Upper lobe of left lung (tissue), 4 donors: ENCODE results near the gene E2F4.

Source experiments
- CTCF ChIP-seq, 6 experiments: fragments of 450-650 bp in 4 of 6; fragments of 200-600 bp in 2 of 6; sonication (generic) in 2 of 6; IDR thresholded peaks; one replicate each; pipeline ENCODE4 v1.5.1; 2016 to 2019; ENCODE audit warnings: antibody characterized with exemption in 6 of 6
- EP300 ChIP-seq, 4 donors: sonication (generic); formaldehyde crosslinking; IDR thresholded peaks; one replicate each; pipeline ENCODE4 v1.5.1; 2017; ENCODE audit warnings: antibody characterized with exemption in 4 of 4, control low read depth in 2 of 4
- POLR2A ChIP-seq, 4 donors: fragments of 450-650 bp; IDR thresholded peaks; one replicate each; pipeline ENCODE4 v1.5.1; 2016 to 2017; ENCODE audit warnings: antibody characterized with exemption in 4 of 4, mild to moderate bottlenecking in 2 of 4

DNA sequence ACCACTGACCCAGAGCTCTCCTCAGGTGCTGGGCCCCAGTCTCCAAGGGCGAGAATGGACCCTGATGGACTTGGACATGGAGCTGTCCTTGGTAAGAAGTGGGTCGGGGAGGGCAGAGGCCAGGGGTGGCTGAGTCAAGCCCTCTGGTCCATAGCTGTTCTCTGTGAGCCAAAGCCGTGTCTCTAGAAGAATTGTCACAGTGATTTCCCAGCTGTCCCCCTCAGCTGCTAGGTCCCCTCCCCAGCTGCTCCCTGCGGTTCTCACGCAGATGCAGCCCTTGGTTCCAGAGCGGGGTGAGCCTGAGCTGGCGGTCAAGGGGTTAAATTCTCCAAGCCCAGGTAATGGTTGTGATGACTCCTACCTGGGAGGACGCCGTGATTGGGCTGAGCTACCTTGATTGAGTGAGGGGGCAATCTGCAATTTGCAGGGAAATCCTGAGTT is 22.9 kb upstream of the E2F4 start:
- TF ChIP-seq CTCF (IDR thresholded peaks at IDR 0.05) (no peak), POLR2A (IDR thresholded peaks at IDR 0.05) (no peak), EP300 (IDR thresholded peaks at IDR 0.05) (no peak)
